K562 (cell line): Measurements from ENCODE around the gene PQBP1. TPM values are rescaled to one million over a fixed set of nuclear protein-coding genes. Genes with fewer than 3 reads are reported as not detected.

Source experiments
- ETV1 ChIP-seq: fragments of 450-650 bp; conservative IDR thresholded peaks from 2 replicates; pipeline ENCODE4 v1.6.1; 2016; ENCODE audit warnings: missing genetic modification characterization, control low read depth, low read depth, missing compliant biosample characterization
- GABPB2 ChIP-seq: fragments of 250-450 bp; sonication (Bioruptor Pico); conservative IDR thresholded peaks from 2 replicates; pipeline ENCODE4 v1.5.1; 2021; ENCODE audit warnings: mild to moderate bottlenecking
- MAFG ChIP-seq: fragments of 450-650 bp; conservative IDR thresholded peaks from 2 replicates; pipeline ENCODE4 v1.6.1; 2016; ENCODE audit warnings: missing genetic modification characterization, missing compliant biosample characterization
- PATZ1 ChIP-seq: fragments of 250-450 bp; sonication (Bioruptor Pico); IDR thresholded peaks from 2 replicates; pipeline ENCODE4 v1.5.0; 2020; ENCODE audit warnings: mild to moderate bottlenecking, borderline replicate concordance
- POLR2G ChIP-seq: fragments of 200-400 bp; formaldehyde crosslinking; IDR thresholded peaks from 2 replicates; pipeline ENCODE4 v1.6.1; 2017; ENCODE audit warnings: low read depth, mild to moderate bottlenecking, antibody characterized with exemption, low read length, moderate library complexity
- RBFOX2 ChIP-seq: fragments of 200-400 bp; formaldehyde crosslinking; IDR thresholded peaks from 2 replicates; pipeline ENCODE4 v1.6.1; 2017; ENCODE audit warnings: low read depth, mild to moderate bottlenecking, low read length, moderate library complexity
- SIN3B ChIP-seq: fragments of 450-650 bp; IDR thresholded peaks from 2 replicates; pipeline ENCODE4 v1.6.1; 2017; ENCODE audit warnings: low read depth, mild to moderate bottlenecking, moderate library complexity
- YY1 ChIP-seq, 3 experiments: IDR thresholded peaks; 2 replicates each; pipeline ENCODE4 v1.6.1; 2011; ENCODE audit warnings: low read length in 2 of 3, mild to moderate bottlenecking in 2 of 3, moderate library complexity in 2 of 3, borderline replicate concordance in 1 of 3, control low read depth in 1 of 3, low read depth in 1 of 3; ENCODE audit not compliant: insufficient read depth in 3 of 3, insufficient replicate concordance in 2 of 3, control insufficient read depth in 1 of 3, insufficient read length in 1 of 3; ENCODE audit errors: extremely low read depth in 1 of 3
- ZKSCAN1 ChIP-seq: fragments of 150-350 bp; IDR thresholded peaks from 2 replicates; pipeline ENCODE4 v1.6.1; 2016; ENCODE audit warnings: low read depth, low read length
- ZNF512 ChIP-seq: IDR thresholded peaks from 2 replicates; pipeline ENCODE4 v1.6.1; 2016; ENCODE audit warnings: missing genetic modification characterization, missing compliant biosample characterization
- ZNF551 ChIP-seq: fragments of 250-450 bp; sonication (Bioruptor Pico); IDR thresholded peaks from 2 replicates; pipeline ENCODE4 v1.5.0; 2021; ENCODE audit warnings: mild to moderate bottlenecking, moderate library complexity
- ZSCAN32 ChIP-seq: fragments of 450-650 bp; formaldehyde crosslinking; IDR thresholded peaks from 2 replicates; pipeline ENCODE4 v1.4.0; 2020; ENCODE audit warnings: mild to moderate bottlenecking, moderate library complexity
- polyA plus RNA-seq, 8 experiments: library from polyadenylated mRNA; depleted of rRNA in 4 of 8; stranded (reverse) in 5 of 8; unstranded in 3 of 8; fragments of >200 nt; fragmentation: Nextera tagmentation in 2 of 8; fragmentation: Illumina TruSeq in 1 of 8; extraction: Ambion mirVana in 2 of 8; extraction: Trizol in 1 of 8; gene quantifications; 2 replicates each; pipeline versions ENCODE4 v1.2.1 to v1.2.3, GENCODE V29; 2011 to 2014; ENCODE audit warnings: inconsistent platforms in 1 of 8, missing spikeins in 1 of 8
- total RNA-seq, 7 experiments: library from RNA; depleted of rRNA in 6 of 7; stranded (reverse); fragments of >200 nt in 6 of 7; fragmentation: Illumina TruSeq in 2 of 7; extraction: Trizol in 2 of 7; gene quantifications; 2 replicates each; pipeline versions ENCODE4 v1.2.1 to v1.2.3, GENCODE V29; 2011 to 2021; ENCODE audit warnings: low replicate concordance in 1 of 7
- TF ChIP-seq, protein P1 (sequence below): fragments of 250-450 bp; sonication (Bioruptor Pico); IDR thresholded peaks from 2 replicates; pipeline ENCODE4 v1.9.0; 2021; ENCODE audit warnings: mild to moderate bottlenecking, inconsistent platforms

PQBP1 gene
- total and polyA plus RNA-seq, 9 of the 15 experiments (the other 6 are each of a cell fraction or from before 2014, with no cell fraction given), result 41.3 to 262 (median 112) TPM

GRCh38 chrX:48911412-48912182 is 13.9 kb downstream of the PQBP1 start, which contains the start of gene SLC35A2 (continued):
- TF ChIP-seq GABPB2 (CRISPR knock-in tag), result peak; percentile 77
- TF ChIP-seq ZSCAN32 (CRISPR knock-in tag), result peak; percentile 39; the same call in 1 of the 2 replicates
- TF ChIP-seq MAFG, result no peak
- TF ChIP-seq ZNF551 (CRISPR knock-in tag), result 0 out of 2 replicates have a peak, but pooled peaks have one; percentile 40
- TF ChIP-seq, protein P1, sequence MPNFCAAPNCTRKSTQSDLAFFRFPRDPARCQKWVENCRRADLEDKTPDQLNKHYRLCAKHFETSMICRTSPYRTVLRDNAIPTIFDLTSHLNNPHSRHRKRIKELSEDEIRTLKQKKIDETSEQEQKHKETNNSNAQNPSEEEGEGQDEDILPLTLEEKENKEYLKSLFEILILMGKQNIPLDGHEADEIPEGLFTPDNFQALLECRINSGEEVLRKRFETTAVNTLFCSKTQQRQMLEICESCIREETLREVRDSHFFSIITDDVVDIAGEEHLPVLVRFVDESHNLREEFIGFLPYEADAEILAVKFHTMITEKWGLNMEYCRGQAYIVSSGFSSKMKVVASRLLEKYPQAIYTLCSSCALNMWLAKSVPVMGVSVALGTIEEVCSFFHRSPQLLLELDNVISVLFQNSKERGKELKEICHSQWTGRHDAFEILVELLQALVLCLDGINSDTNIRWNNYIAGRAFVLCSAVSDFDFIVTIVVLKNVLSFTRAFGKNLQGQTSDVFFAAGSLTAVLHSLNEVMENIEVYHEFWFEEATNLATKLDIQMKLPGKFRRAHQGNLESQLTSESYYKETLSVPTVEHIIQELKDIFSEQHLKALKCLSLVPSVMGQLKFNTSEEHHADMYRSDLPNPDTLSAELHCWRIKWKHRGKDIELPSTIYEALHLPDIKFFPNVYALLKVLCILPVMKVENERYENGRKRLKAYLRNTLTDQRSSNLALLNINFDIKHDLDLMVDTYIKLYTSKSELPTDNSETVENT (CRISPR knock-in tag), result 0 out of 2 replicates have a peak, but pooled peaks have one; percentile 19
- no peak for TF ChIP-seq ZNF512 (tag)
- peak; percentile 97 for TF ChIP-seq POLR2G
- peak; percentile 69; the same call in 1 of the 2 replicates for TF ChIP-seq ETV1 (tag)
- TF ChIP-seq RBFOX2, result peak; percentile 92
- 0 out of 2 replicates have a peak, but pooled peaks have one; percentile 5 for TF ChIP-seq ZKSCAN1
- TF ChIP-seq YY1 (IDR thresholded peaks at IDR 0.05; ENCODE audit: borderline replicate concordance in 1 of 3, control insufficient read depth in 1 of 3, extremely low read depth in 1 of 3, insufficient read depth in 3 of 3, insufficient read length in 1 of 3, insufficient replicate concordance in 2 of 3, low read depth in 1 of 3, low read length in 2 of 3), result peak; percentile 12 to 85 (median 77)
- peak; percentile 93 for TF ChIP-seq PATZ1 (CRISPR knock-in tag)
- TF ChIP-seq SIN3B, result no peak
